HEK293T (cell line): ENCODE results near the gene TMCC3.

Source experiments
- CTBP1 ChIP-seq: fragments of 450-650 bp; IDR thresholded peaks from 2 replicates; pipeline ENCODE4 v1.6.1; 2016; ENCODE audit warnings: borderline replicate concordance
- ELF4 ChIP-seq: fragments of 450-650 bp; IDR thresholded peaks from 2 replicates; pipeline ENCODE4 v1.6.1; 2017; ENCODE audit warnings: antibody characterized with exemption
- LEF1 ChIP-seq: fragments of 450-650 bp; IDR thresholded peaks from 2 replicates; pipeline ENCODE4 v1.6.1; 2017; ENCODE audit warnings: mild to moderate bottlenecking, borderline replicate concordance
- PKNOX1 ChIP-seq: fragments of 450-650 bp; IDR thresholded peaks from 2 replicates; pipeline ENCODE4 v1.6.1; 2016
- SP1 ChIP-seq: fragments of 450-650 bp; IDR thresholded peaks from 2 replicates; pipeline ENCODE4 v1.6.1; 2017
- TARDBP ChIP-seq: fragments of 450-650 bp; IDR thresholded peaks from 2 replicates; pipeline ENCODE4 v1.6.1; 2016

GRCh38 chr12:94551810-94552209 lies 98.5 kb downstream of the TMCC3 start:
- no peak for TF ChIP-seq TARDBP
- no peak for TF ChIP-seq ELF4
- no peak for TF ChIP-seq CTBP1
- no peak for TF ChIP-seq LEF1
- TF ChIP-seq SP1: no peak
- TF ChIP-seq PKNOX1: no peak
